GM18517 (cell line): Measurements from ENCODE around the gene WIPF3.

ENCODE experiments used
- ATAC-seq: cut with Tn5 transposase; IDR thresholded peaks from one replicate; pipeline ENCODE4 v1.9.1; 2021; ENCODE audit warnings: mild to moderate bottlenecking, moderate library complexity; ENCODE audit not compliant: unreplicated experiment

The WIPF3 gene

GRCh38 chr7:29808075-29808801 is 1.9 kb downstream of the WIPF3 start:
- no peak for ATAC-seq

GRCh38 chr7:29809533-29810155 is 3.3 kb downstream of the WIPF3 start:
- ATAC-seq = no peak

- no peak for ATAC-seq
Measured at GRCh38 chr7:29810297-29810696, 4.0 kb downstream of the WIPF3 start.

- ATAC-seq = no peak
Measured at GRCh38 chr7:29810813-29811482, 4.6 kb downstream of the WIPF3 start.

- ATAC-seq = no peak
Measured at GRCh38 chr7:29811586-29811985, 5.3 kb downstream of the WIPF3 start.

GRCh38 chr7:29812185-29812876 is 6.0 kb downstream of the WIPF3 start:
- ATAC-seq = no peak

- no peak for ATAC-seq
Measured at GRCh38 chr7:29815181-29816105, 9.1 kb downstream of the WIPF3 start.

- ATAC-seq = no peak
Measured at GRCh38 chr7:29818308-29818707, 12.0 kb downstream of the WIPF3 start.

- ATAC-seq = peak; percentile 96
Measured at GRCh38 chr7:29825775-29826529, 19.6 kb downstream of the WIPF3 start.

GRCh38 chr7:29826530-29826822 is 20.2 kb downstream of the WIPF3 start:
- ATAC-seq = no peak

- ATAC-seq = no peak
Measured at GRCh38 chr7:29826904-29827303, 20.6 kb downstream of the WIPF3 start.

GRCh38 chr7:29831705-29832104 is 25.4 kb downstream of the WIPF3 start:
- ATAC-seq = no peak

- ATAC-seq = no peak
Measured at GRCh38 chr7:29833929-29834328, 27.6 kb downstream of the WIPF3 start.

- no peak for ATAC-seq
Measured at GRCh38 chr7:29835718-29836117, 29.4 kb downstream of the WIPF3 start.

GRCh38 chr7:29839302-29839701 is 33.0 kb downstream of the WIPF3 start:
- ATAC-seq = no peak

GRCh38 chr7:29839921-29840320 is 33.6 kb downstream of the WIPF3 start:
- no peak for ATAC-seq

- ATAC-seq = no peak
Measured at GRCh38 chr7:29840701-29841100, 34.4 kb downstream of the WIPF3 start.

- no peak for ATAC-seq
Measured at GRCh38 chr7:29841926-29842701, 35.8 kb downstream of the WIPF3 start.

GRCh38 chr7:29843093-29843492 is 36.8 kb downstream of the WIPF3 start:
- no peak for ATAC-seq
